ENCODE results near the gene ZNF787.

- no peak for TF ChIP-seq CTCF (IDR thresholded peaks at IDR 0.05)
- TF ChIP-seq POLR2AphosphoS5 (IDR thresholded peaks at IDR 0.05): no peak
- no peak for TF ChIP-seq POLR2A (IDR thresholded peaks at IDR 0.05)
- TF ChIP-seq EP300 (IDR thresholded peaks at IDR 0.05): no peak
Observed at GRCh38 chr19:56131651-56132050, 10.6 kb upstream of the ZNF787 start.
